NCI-H128 (cell line): Measurements from ENCODE around the gene FSTL3.
"Not testable (repeated sequence)": the region's sequence is repeated elsewhere in the genome, so short reads cannot be mapped to it uniquely, and the experiment has no call there.

Experiments used
- DNase-seq: peaks from one replicate; lab custom pipeline; 2025; ENCODE audit not compliant: unreplicated experiment; lab: John Stamatoyannopoulos, UW

FSTL3 gene

GRCh38 chr19:681029-682019 is 5.1 kb downstream of the FSTL3 start:
- no peak for DNase-seq

GRCh38 chr19:682678-683320 is 6.6 kb downstream of the FSTL3 start:
- DNase-seq, result no peak

GRCh38 chr19:685454-685931 is 9.3 kb downstream of the FSTL3 start:
- no peak for DNase-seq

- no peak for DNase-seq
Observed at GRCh38 chr19:686589-687297, 10.6 kb downstream of the FSTL3 start.

- no peak for DNase-seq
Observed at GRCh38 chr19:687569-688166, 11.5 kb downstream of the FSTL3 start.

GRCh38 chr19:688214-688613 is 12.0 kb downstream of the FSTL3 start:
- DNase-seq, result no peak

- no peak for DNase-seq
Observed at GRCh38 chr19:688992-689391, 12.8 kb downstream of the FSTL3 start.

GRCh38 chr19:690203-690602 is 14.0 kb downstream of the FSTL3 start:
- DNase-seq, result no peak

- no peak for DNase-seq
Observed at GRCh38 chr19:694481-695351, 18.5 kb downstream of the FSTL3 start.

- DNase-seq, result no peak
Observed at GRCh38 chr19:695352-695949, 19.3 kb downstream of the FSTL3 start, which contains the start of gene PRSS57. Gene PRSS57, minus strand, starts transcription at chr19:695452. Its CDS starts 22 bp downstream, at chr19:695430.

GRCh38 chr19:698529-698928 is 22.3 kb downstream of the FSTL3 start:
- DNase-seq, result not testable (repeated sequence)

GRCh38 chr19:699885-700284 is 23.7 kb downstream of the FSTL3 start:
- not testable (repeated sequence) for DNase-seq

GRCh38 chr19:702847-703246 is 26.7 kb downstream of the FSTL3 start:
- DNase-seq, result not testable (repeated sequence)

GRCh38 chr19:703329-703650 is 27.1 kb downstream of the FSTL3 start:
- no peak for DNase-seq

GRCh38 chr19:703651-704446 is 27.7 kb downstream of the FSTL3 start:
- no peak for DNase-seq

- DNase-seq, result no peak
Observed at GRCh38 chr19:704447-704741, 28.2 kb downstream of the FSTL3 start.

GRCh38 chr19:708154-709143 is 32.3 kb downstream of the FSTL3 start, which contains the start of gene PALM:
Gene PALM, plus strand, starts transcription at chr19:708935. Its CDS starts 212 bp downstream, at chr19:709147.
- no peak for DNase-seq
